Body of pancreas (tissue), 4 donors: ENCODE data around the gene NELL2. TPM values are rescaled to one million over a fixed set of nuclear protein-coding genes. Genes with fewer than 3 reads are reported as not detected.

Experiments used
- ATAC-seq: fragments of 150-250 bp; one replicate; pipeline ENCODE4 v1.9.1; 2016
- DNase-seq, 4 donors: peaks; one replicate each; pipeline ENCODE4 v3.0.0-alpha.2; 2019
- H3K27ac ChIP-seq, 4 donors: fragments of 200-600 bp; sonication (generic); 1 replicate in 3 of 4; 2 replicates in 1 of 4; pipeline versions ENCODE4 v1.5.1 to v1.6.1; 2016 to 2019; ENCODE audit warnings: mild to moderate bottlenecking in 1 of 4, mixed read lengths in 1 of 4, moderate library complexity in 1 of 4
- H3K27me3 ChIP-seq, 2 donors: fragments of 200-600 bp; sonication (generic); one replicate each; pipeline ENCODE4 v1.6.0; 2016; ENCODE audit warnings: mild to moderate bottlenecking in 1 of 2
- H3K36me3 ChIP-seq, 2 donors: fragments of 200-600 bp; sonication (generic); replicated peaks in 1 of 2; 2 replicates each; pipeline ENCODE4 v1.5.1; 2016; ENCODE audit warnings: low read depth in 2 of 2; ENCODE audit not compliant: insufficient read depth in 1 of 2
- H3K4me1 ChIP-seq: fragments of 200-600 bp; sonication (generic); one replicate; pipeline ENCODE4 v1.6.0; 2016
- H3K4me3 ChIP-seq, 2 donors: fragments of 200-600 bp; sonication (generic); 1 replicate in 1 of 2; 2 replicates in 1 of 2; pipeline ENCODE4 v1.5.1; 2016 to 2019
- H3K9me3 ChIP-seq, 3 donors: fragments of 200-600 bp; sonication (generic); 1 replicate in 2 of 3; 2 replicates in 1 of 3; pipeline ENCODE4 v1.5.1; 2016
- CTCF ChIP-seq, 7 experiments: fragments of 450-650 bp in 4 of 7; fragments of 200-600 bp in 3 of 7; sonication (generic) in 3 of 7; IDR thresholded peaks; one replicate each; pipeline ENCODE4 v1.5.1; 2016 to 2019; ENCODE audit warnings: antibody characterized with exemption in 7 of 7
- POLR2A ChIP-seq, 3 donors: fragments of 450-650 bp; IDR thresholded peaks; one replicate each; pipeline ENCODE4 v1.6.1; 2016; ENCODE audit warnings: antibody characterized with exemption in 3 of 3, mild to moderate bottlenecking in 2 of 3
- WGBS, 2 donors: methylation state at CpG; one replicate each; pipeline ENCODE4 v1.1.5; 2017; 5-methylcytosine and 5-hydroxymethylcytosine counted together
- intact Hi-C: fragments of 100-400 bp; cut with DNase I; formaldehyde crosslinking; loops from one replicate; pipeline ENCODE4 v1.15.1; 2023
- small RNA-seq: library from RNA; depleted of rRNA; stranded (forward); fragments of <200 nt; gene quantifications from one replicate; pipeline ENCODE3, GENCODE V24; 2016
- total RNA-seq, 2 donors: library from RNA; depleted of rRNA; stranded (reverse); fragments of >200 nt; gene quantifications; one replicate each; pipeline ENCODE4 v1.1.0, GENCODE V29; 2016

NELL2 gene
- total RNA-seq, 2 donors from 2014 or later = 3.6 TPM; not detected in 1

GRCh38 chr12:44459569-44459968, 416.5 kb downstream of the NELL2 start:
- WGBS, 2 donors = 59 to 69% methylated on average over 3 of the region's 3 CpGs
- Histone ChIP-seq H3K4me3 (no peak overlapping the region), H3K27ac (no peak overlapping the region), H3K27me3 (no peaks in the 10 kb centered on the region), H3K36me3 (no peaks in the 10 kb centered on the region), H3K9me3 (no peaks in the 10 kb centered on the region), H3K4me1 (no peaks in the 10 kb centered on the region)
- intact Hi-C loops = no loop called here
- TF ChIP-seq POLR2A (IDR thresholded peaks at IDR 0.05) (no peak), CTCF (IDR thresholded peaks at IDR 0.05) (no peak)
- DNase-seq = no peak
- ATAC-seq = no peak

Small RNA genes within 50 kb of the gene (small RNA-seq; reads per million reads assigned to genes)
- gene RF00019 = not detected

Other genes with a start within 250 kb of the NELL2 start
- gene DBX2, start 174.8 kb upstream of the NELL2 start, total RNA-seq = not detected